22Rv1 (cell line): ENCODE measurements around the gene FGFR1OP2.
A peak's percentile ranks its signal among the peaks of the same experiment; 100 is the strongest.

Source experiments
- H3K27ac ChIP-seq: fragments of 450-650 bp; 2 replicates; pipeline ENCODE4 v1.5.1; 2017
- CTCF ChIP-seq: fragments of 450-650 bp; IDR thresholded peaks from 2 replicates; pipeline ENCODE4 v1.5.1; 2017; ENCODE audit warnings: mild to moderate bottlenecking
- ZFX ChIP-seq: fragments of 450-650 bp; IDR thresholded peaks from 2 replicates; pipeline ENCODE4 v1.6.1; 2017; ENCODE audit warnings: antibody characterized with exemption, borderline replicate concordance

FGFR1OP2 gene

GRCh38 chr12:27012239-27012981 is 74.1 kb downstream of the FGFR1OP2 start:
- H3K27ac ChIP-seq = no peak overlapping the region
- TF ChIP-seq CTCF (no peak), ZFX (no peak)

GRCh38 chr12:27012982-27013255 is 74.6 kb downstream of the FGFR1OP2 start:
- no peak for TF ChIP-seq ZFX
- TF ChIP-seq CTCF = no peak
- H3K27ac ChIP-seq = no peak overlapping the region

GRCh38 chr12:27013611-27014084 is 75.4 kb downstream of the FGFR1OP2 start:
- TF ChIP-seq ZFX = no peak
- TF ChIP-seq CTCF = no peak
- peak overlapping the region; percentile 68 for H3K27ac ChIP-seq

GRCh38 chr12:27014085-27014858 is 76.0 kb downstream of the FGFR1OP2 start, which contains the start of gene TM7SF3:
Gene TM7SF3 (minus strand): TSS chr12:27014384. CDS start chr12:27014168, 216 bp downstream.
- peak within 1 kb of the TSS; percentile 68 for H3K27ac ChIP-seq
- TF ChIP-seq CTCF = peak; percentile 100
- TF ChIP-seq ZFX = no peak

GRCh38 chr12:27014859-27015729 is 76.8 kb downstream of the FGFR1OP2 start:
- TF ChIP-seq CTCF = no peak
- no peak for TF ChIP-seq ZFX

GRCh38 chr12:27015730-27016076 is 77.4 kb downstream of the FGFR1OP2 start:
- TF ChIP-seq ZFX (no peak), CTCF (peak; percentile 68)
- H3K27ac ChIP-seq = no peak overlapping the region

More at GRCh38 chr12:27014859-27015729, 76.8 kb downstream of the FGFR1OP2 start:
- peak overlapping the region; percentile 68 for H3K27ac ChIP-seq
